NCI-H1417 (cell line): ENCODE measurements around the gene VPS13D.
A peak's percentile ranks its signal among the peaks of the same experiment; 100 is the strongest.

Source experiments
- DNase-seq, 3 experiments: peaks; one replicate each; lab custom pipeline; 2025; lab: John Stamatoyannopoulos, UW

VPS13D gene

GRCh38 chr1:12426030-12426429 lies 196.2 kb downstream of the VPS13D start:
- DNase-seq, result no peak

GRCh38 chr1:12428334-12428733 lies 198.5 kb downstream of the VPS13D start:
- DNase-seq, result no peak

GRCh38 chr1:12430525-12430924 lies 200.7 kb downstream of the VPS13D start:
- no peak for DNase-seq

GRCh38 chr1:12432897-12433296 lies 203.1 kb downstream of the VPS13D start:
- no peak for DNase-seq

- DNase-seq, result peak in 2 of 3 experiments; percentile 1 to 36
Measured at GRCh38 chr1:12433323-12434053, 203.7 kb downstream of the VPS13D start.

- DNase-seq, result no peak
Measured at GRCh38 chr1:12434174-12434573, 204.3 kb downstream of the VPS13D start.

GRCh38 chr1:12434686-12435085 lies 204.9 kb downstream of the VPS13D start:
- DNase-seq, result no peak

GRCh38 chr1:12435639-12436344 lies 206.0 kb downstream of the VPS13D start:
- no peak for DNase-seq

GRCh38 chr1:12436345-12436658 lies 206.5 kb downstream of the VPS13D start:
- peak in 1 of 3 experiments; percentile 1 for DNase-seq

- no peak for DNase-seq
Measured at GRCh38 chr1:12436817-12437599, 207.2 kb downstream of the VPS13D start.

GRCh38 chr1:12437629-12438028 lies 207.8 kb downstream of the VPS13D start:
- DNase-seq, result no peak

- DNase-seq, result no peak
Measured at GRCh38 chr1:12438349-12438924, 208.6 kb downstream of the VPS13D start.

GRCh38 chr1:12439073-12439472 lies 209.2 kb downstream of the VPS13D start:
- DNase-seq, result no peak

GRCh38 chr1:12441414-12442105 lies 211.7 kb downstream of the VPS13D start:
- no peak for DNase-seq

GRCh38 chr1:12442217-12442616 lies 212.4 kb downstream of the VPS13D start:
- no peak for DNase-seq

GRCh38 chr1:12443151-12443550 lies 213.3 kb downstream of the VPS13D start:
- no peak for DNase-seq

- no peak for DNase-seq
Measured at GRCh38 chr1:12444329-12444841, 214.6 kb downstream of the VPS13D start.

GRCh38 chr1:12445257-12445656 lies 215.4 kb downstream of the VPS13D start:
- DNase-seq, result no peak

GRCh38 chr1:12446593-12446992 lies 216.8 kb downstream of the VPS13D start:
- no peak for DNase-seq

- no peak for DNase-seq
Measured at GRCh38 chr1:12447307-12447706, 217.5 kb downstream of the VPS13D start.

- peak in 1 of 3 experiments; percentile 18 for DNase-seq
Measured at GRCh38 chr1:12447849-12448312, 218.1 kb downstream of the VPS13D start.
